GM12878 (cell line): ENCODE results near the gene NUP214. TPM values are rescaled to one million over a fixed set of nuclear protein-coding genes. Genes with fewer than 3 reads are reported as not detected.

ENCODE experiments used
- ATF7 ChIP-seq: fragments of 450-650 bp; IDR thresholded peaks from 2 replicates; pipeline ENCODE4 v1.6.1; 2016; ENCODE audit warnings: low read depth, mild to moderate bottlenecking
- BRCA1 ChIP-seq: IDR thresholded peaks from 2 replicates; pipeline ENCODE4 v1.6.1; 2011; ENCODE audit warnings: low read depth, low read length, improper control_type of control experiment
- DPF2 ChIP-seq: fragments of 450-650 bp; IDR thresholded peaks from 2 replicates; pipeline ENCODE4 v1.6.1; 2017; ENCODE audit warnings: mild to moderate bottlenecking
- EED ChIP-seq: sonication (generic); IDR thresholded peaks from 2 replicates; pipeline ENCODE4 v1.6.1; 2016; ENCODE audit warnings: antibody characterized with exemption, low read depth
- ESRRA ChIP-seq: IDR thresholded peaks from 2 replicates; pipeline ENCODE4 v1.6.1; 2012; ENCODE audit warnings: mild to moderate bottlenecking, low read length, improper control_type of control experiment
- EZH2 ChIP-seq: IDR thresholded peaks from 2 replicates; pipeline ENCODE4 v1.6.1; 2012; ENCODE audit warnings: low read depth, mild to moderate bottlenecking, control low read depth, inconsistent platforms, low read length, borderline replicate concordance; ENCODE audit not compliant: control insufficient read depth
- GABPA ChIP-seq: IDR thresholded peaks from 2 replicates; pipeline ENCODE4 v1.6.1; 2014; ENCODE audit warnings: antibody characterized with exemption, low read depth, mild to moderate bottlenecking, inconsistent platforms
- GATAD2B ChIP-seq: fragments of 450-650 bp; conservative IDR thresholded peaks from 2 replicates; pipeline ENCODE4 v1.6.1; 2017; ENCODE audit warnings: low read depth, mild to moderate bottlenecking, moderate library complexity
- NFIC ChIP-seq: IDR thresholded peaks from 2 replicates; pipeline ENCODE4 v1.6.1; 2012; ENCODE audit warnings: low read depth, mild to moderate bottlenecking, inconsistent platforms, low read length, moderate library complexity
- NR2C2 ChIP-seq: IDR thresholded peaks from 2 replicates; pipeline ENCODE4 v1.6.1; 2011; ENCODE audit warnings: borderline replicate concordance, low read depth; ENCODE audit not compliant: control insufficient read depth, insufficient read length
- PBX3 ChIP-seq: IDR thresholded peaks from 2 replicates; pipeline ENCODE4 v1.6.1; 2011; ENCODE audit warnings: mild to moderate bottlenecking, low read depth, low read length, moderate library complexity; ENCODE audit not compliant: insufficient replicate concordance
- PML ChIP-seq: IDR thresholded peaks from 2 replicates; pipeline ENCODE4 v1.6.1; 2012; ENCODE audit warnings: low read length, inconsistent platforms
- RAD51 ChIP-seq: fragments of 450-650 bp; IDR thresholded peaks from 2 replicates; pipeline ENCODE4 v1.6.1; 2016; ENCODE audit warnings: moderate library complexity, mild to moderate bottlenecking, inconsistent platforms
- RCOR1 ChIP-seq: conservative IDR thresholded peaks from 2 replicates; pipeline ENCODE4 v1.6.1; 2012; ENCODE audit warnings: low read depth, low read length, improper control_type of control experiment
- RELA ChIP-seq: fragments of 450-650 bp; IDR thresholded peaks from 2 replicates; pipeline ENCODE4 v1.8.0; 2014; ENCODE audit warnings: borderline replicate concordance; ENCODE audit not compliant: partially characterized antibody
- SIN3A ChIP-seq: IDR thresholded peaks from 2 replicates; pipeline ENCODE4 v1.6.1; 2012; ENCODE audit warnings: low read depth, low read length, improper control_type of control experiment
- SMARCA5 ChIP-seq: fragments of 450-650 bp; IDR thresholded peaks from 2 replicates; pipeline ENCODE4 v1.6.1; 2017; ENCODE audit warnings: mild to moderate bottlenecking
- SREBF1 ChIP-seq: IDR thresholded peaks from 2 replicates; pipeline ENCODE4 v1.6.1; 2012; ENCODE audit warnings: mild to moderate bottlenecking, low read length
- SRF ChIP-seq, 2 experiments: IDR thresholded peaks; 2 replicates each; pipeline ENCODE4 v1.6.1; 2011; ENCODE audit warnings: low read depth in 2 of 2, low read length in 2 of 2, mild to moderate bottlenecking in 1 of 2, moderate library complexity in 1 of 2
- YBX1 ChIP-seq: fragments of 450-650 bp; IDR thresholded peaks from 2 replicates; pipeline ENCODE4 v1.6.1; 2016; ENCODE audit warnings: antibody characterized with exemption
- ZBTB33 ChIP-seq: fragments of 450-650 bp; IDR thresholded peaks from 2 replicates; pipeline ENCODE4 v1.6.1; 2017; ENCODE audit warnings: mild to moderate bottlenecking
- ZNF217 ChIP-seq: fragments of 450-650 bp; IDR thresholded peaks from 2 replicates; pipeline ENCODE4 v1.6.1; 2017; ENCODE audit warnings: antibody characterized with exemption, mild to moderate bottlenecking
- ZNF687 ChIP-seq: fragments of 450-650 bp; IDR thresholded peaks from 2 replicates; pipeline ENCODE4 v1.6.1; 2017; ENCODE audit warnings: mild to moderate bottlenecking, moderate library complexity
- polyA plus RNA-seq, 11 experiments: library from polyadenylated mRNA; depleted of rRNA in 4 of 11; unstranded in 6 of 11; stranded (reverse) in 5 of 11; fragments of >200 nt; fragmentation: Nextera tagmentation in 4 of 11; fragmentation: Illumina TruSeq in 1 of 11; extraction: Ambion mirVana in 4 of 11; extraction: Trizol in 1 of 11; gene quantifications; 1 replicate in 1 of 11; 2 replicates in 10 of 11; pipeline versions ENCODE4 v1.2.1 to v1.2.3, GENCODE V29; 2011 to 2016; ENCODE audit warnings: inconsistent platforms in 2 of 11, missing spikeins in 2 of 11, low read depth in 1 of 11
- total RNA-seq, 4 experiments: library from RNA; depleted of rRNA in 3 of 4; stranded (reverse); fragments of >200 nt in 3 of 4; fragmentation: Illumina TruSeq in 1 of 4; extraction: Trizol in 1 of 4; gene quantifications; 2 replicates each; pipeline versions ENCODE4 v1.2.1 to v1.2.3, GENCODE V29; 2013 to 2021
- TF ChIP-seq, protein P1 (sequence below): IDR thresholded peaks from 2 replicates; pipeline ENCODE4 v1.6.1; 2011; ENCODE audit warnings: low read depth, low read length, improper control_type of control experiment, borderline replicate concordance

Gene NUP214
- total and polyA plus RNA-seq, 10 of the 15 experiments (the other 5 are each of a cell fraction or from before 2014, with no cell fraction given): 11.7 to 53.8 (median 17.6) TPM

DNA sequence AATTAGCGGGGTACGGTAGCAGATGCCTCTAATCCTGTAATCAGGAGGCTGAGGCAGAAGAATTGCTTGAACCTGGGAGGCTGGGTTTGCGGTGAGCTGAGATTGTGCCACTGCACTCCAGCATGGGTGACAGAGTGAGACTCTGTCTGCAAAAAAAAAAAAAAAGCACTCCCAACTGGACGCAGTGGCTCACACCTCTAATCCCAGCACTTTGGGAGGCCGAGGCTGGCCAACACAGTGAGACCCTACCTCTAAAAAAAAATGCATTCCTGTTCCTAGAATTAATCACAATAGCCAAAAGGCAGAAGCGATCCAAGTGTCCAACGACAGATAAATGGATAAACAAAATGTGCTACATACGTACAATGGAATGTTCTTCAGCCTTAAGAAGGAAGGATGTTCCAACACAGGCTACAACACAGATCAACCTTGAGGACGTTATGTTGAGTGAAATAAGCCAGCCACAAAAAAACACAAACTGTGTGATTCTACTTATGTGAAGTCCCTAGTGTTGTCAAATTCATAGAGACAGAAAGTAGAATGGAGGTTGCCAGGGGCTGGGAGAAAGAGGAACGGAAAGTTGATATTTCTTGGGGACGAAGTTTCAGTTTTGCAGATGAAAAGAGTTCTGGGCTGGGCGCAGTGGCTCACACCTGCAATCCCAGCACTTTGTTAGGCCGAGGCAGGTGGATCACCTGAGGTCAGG is 137.1 kb downstream of the NUP214 start (continued):
- TF ChIP-seq ZNF687 (peak; percentile 53), ATF7 (peak; percentile 13; the same call in 1 of the 2 replicates), PML (0 out of 2 replicates have a peak, but pooled peaks have one; percentile 28), ZNF217 (peak; percentile 84; the same call in 1 of the 2 replicates), GABPA (no peak), ESRRA (no peak), RAD51 (no peak), BRCA1 (no peak), GATAD2B (peak; percentile 81), SREBF1 (no peak), EED (peak; percentile 94), YBX1 (no peak), SRF (IDR thresholded peaks at IDR 0.05; ENCODE audit: low read depth in 2 of 2, low read length in 2 of 2) (no peak), NFIC (peak; percentile 52; the same call in 1 of the 2 replicates), RELA (no peak), EZH2 (no peak), SMARCA5 (peak; percentile 16; the same call in 1 of the 2 replicates), SIN3A (no peak), NR2C2 (no peak), ZBTB33 (no peak), DPF2 (peak; percentile 82), RCOR1 (no peak), PBX3 (no peak)
- TF ChIP-seq, protein P1, sequence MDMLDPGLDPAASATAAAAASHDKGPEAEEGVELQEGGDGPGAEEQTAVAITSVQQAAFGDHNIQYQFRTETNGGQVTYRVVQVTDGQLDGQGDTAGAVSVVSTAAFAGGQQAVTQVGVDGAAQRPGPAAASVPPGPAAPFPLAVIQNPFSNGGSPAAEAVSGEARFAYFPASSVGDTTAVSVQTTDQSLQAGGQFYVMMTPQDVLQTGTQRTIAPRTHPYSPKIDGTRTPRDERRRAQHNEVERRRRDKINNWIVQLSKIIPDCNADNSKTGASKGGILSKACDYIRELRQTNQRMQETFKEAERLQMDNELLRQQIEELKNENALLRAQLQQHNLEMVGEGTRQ: no peak
